ENCODE results near the gene HINFP. TPM values are rescaled to one million over a fixed set of nuclear protein-coding genes. Genes with fewer than 3 reads are reported as not detected.

The HINFP gene
- total RNA-seq, 4 donors from 2014 or later, result 13.4 to 21.3 (median 17.9) TPM

GRCh38 chr11:119166368-119167076 lies 45.1 kb downstream of the HINFP start:
- TF ChIP-seq CTCF (IDR thresholded peaks at IDR 0.05; ENCODE audit: low read depth), result no peak

DNA sequence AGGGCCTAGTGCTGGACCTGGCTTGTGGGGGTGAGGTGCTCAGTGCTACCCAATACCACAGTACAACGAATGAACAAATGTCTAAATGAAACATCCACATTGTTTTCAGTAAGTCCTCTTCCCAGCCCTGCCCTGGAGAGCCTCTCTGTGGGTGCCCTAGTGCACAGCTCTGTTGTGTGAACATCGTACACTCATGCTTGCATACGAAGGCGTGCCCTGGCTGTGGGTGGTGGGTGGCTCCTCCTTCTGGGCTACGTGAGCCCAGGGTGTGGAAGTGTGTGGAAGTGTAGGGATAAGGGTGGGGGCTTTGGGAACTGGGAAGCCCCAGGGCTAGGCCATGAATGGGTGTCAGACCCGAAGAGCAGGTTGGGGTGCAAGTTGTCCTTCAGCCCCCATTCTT lies 46.6 kb downstream of the HINFP start:
- TF ChIP-seq CTCF (IDR thresholded peaks at IDR 0.05; ENCODE audit: low read depth), result no peak

DNA sequence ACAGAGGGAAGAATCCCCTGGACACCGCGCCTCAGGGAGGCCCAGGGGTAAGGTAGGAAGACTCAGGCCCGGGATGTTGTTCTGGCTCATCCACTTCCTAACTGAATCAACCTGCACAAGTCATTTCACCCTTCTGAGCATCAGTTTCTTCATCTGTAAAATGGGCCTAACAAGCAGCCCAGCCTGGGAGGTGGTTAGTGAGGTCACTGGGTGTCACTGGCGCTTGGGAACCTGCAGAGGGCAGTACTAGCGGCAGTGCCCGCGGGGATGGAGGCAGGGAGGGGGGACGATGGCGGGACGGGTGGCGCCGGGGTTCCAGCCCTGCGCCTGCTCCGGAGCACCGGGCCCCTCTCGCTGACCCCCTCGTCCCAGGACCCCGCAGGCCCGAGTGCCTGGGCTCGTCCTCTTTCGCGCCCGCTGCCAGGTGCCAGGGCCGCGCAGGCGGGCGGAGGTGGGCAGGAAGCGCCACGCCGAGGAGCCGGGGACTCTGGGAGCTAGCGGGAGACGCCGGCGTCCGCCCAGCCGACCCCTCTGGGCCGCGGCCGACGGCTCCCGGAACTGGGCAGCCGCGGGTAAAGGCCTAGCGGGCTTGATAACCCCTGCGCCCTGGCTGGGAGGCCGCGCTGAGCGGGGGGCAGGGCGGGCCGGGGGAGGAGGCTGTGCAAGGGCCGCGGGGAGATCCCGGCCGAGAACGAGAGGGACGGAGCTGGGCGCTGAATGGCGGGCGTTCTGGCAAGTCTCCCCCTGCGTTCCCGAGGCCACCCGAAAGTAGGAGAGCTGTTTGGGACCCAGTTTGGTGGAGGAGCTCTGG lies 47.3 kb downstream of the HINFP start, which contains the start of gene NLRX1:
NLRX1 (plus strand) TSS at position 255 of the 811 bp plus-strand sequence. CDS start 2,679 bp downstream, outside the sequence.
- no peak for TF ChIP-seq CTCF (IDR thresholded peaks at IDR 0.05; ENCODE audit: low read depth)

- no peak for TF ChIP-seq CTCF (IDR thresholded peaks at IDR 0.05; ENCODE audit: low read depth)
These were observed 47.9 kb downstream of the HINFP start for GRCh38 chr11:119169282-119169719.

DNA sequence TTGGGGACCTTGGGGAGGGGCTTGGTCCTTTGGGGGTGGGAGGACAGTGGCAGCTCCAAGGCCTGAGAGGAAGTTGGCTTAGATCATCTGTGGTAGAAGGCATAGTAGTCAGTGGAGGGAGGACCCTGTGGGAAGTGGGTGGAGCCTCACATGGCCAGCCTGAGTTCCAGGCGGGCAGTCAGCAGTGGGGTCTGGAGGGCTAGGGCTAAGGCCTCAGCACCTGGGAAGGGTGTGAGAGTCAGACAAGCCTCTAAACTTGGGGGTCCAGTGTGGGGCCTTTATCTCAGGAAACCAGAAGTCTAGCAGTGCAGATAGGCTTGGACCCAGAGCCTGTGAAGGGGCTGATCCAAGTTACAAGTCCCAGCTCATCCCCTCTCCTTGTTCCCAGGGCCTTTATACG lies 51.1 kb downstream of the HINFP start:
- no peak for TF ChIP-seq CTCF (IDR thresholded peaks at IDR 0.05; ENCODE audit: low read depth)

DNA sequence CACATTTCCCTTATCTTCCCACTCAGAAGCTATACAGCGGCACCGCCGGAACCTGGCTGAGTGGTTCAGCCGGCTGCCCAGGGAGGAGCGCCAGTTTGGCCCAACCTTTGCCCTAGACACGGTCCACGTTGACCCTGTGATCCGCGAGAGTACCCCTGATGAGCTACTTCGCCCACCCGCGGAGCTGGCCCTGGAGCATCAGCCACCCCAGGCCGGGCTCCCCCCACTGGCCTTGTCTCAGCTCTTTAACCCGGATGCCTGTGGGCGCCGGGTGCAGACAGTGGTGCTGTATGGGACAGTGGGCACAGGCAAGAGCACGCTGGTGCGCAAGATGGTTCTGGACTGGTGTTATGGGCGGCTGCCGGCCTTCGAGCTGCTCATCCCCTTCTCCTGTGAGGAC lies 52.1 kb downstream of the HINFP start:
- no peak for TF ChIP-seq CTCF (IDR thresholded peaks at IDR 0.05; ENCODE audit: low read depth)

DNA sequence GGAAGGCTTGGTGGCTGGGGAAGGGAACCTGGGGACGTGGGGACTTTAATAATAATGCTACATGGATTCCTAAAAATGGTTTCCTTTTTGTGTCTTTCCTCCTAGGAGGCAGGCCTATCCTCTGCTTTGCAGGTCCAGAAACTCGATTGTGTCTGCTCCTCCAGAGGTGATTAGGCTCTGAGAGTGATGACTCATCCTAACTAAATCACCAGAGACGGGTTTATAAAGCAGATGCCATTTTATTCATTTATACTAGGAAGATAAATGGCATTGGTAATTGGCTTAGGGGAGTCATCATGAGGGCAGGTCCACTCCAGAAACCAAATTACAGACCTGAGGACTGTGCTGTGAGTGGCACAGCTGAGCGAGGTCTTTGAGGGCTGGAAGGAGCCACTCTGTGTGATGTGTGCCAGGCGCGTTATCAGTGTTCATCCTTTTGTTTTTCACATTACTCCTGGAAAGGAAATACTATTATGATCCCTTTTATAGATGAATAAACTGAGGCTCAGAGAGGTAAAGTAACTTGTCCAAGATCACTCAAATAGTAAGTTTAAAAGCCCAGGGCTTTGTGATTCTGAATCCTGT lies 54.2 kb downstream of the HINFP start:
- no peak for TF ChIP-seq CTCF (IDR thresholded peaks at IDR 0.05; ENCODE audit: low read depth)
